ENCODE results near the gene EPO.
A peak's percentile ranks its signal among the peaks of the same experiment; 100 is the strongest.
"Not testable (repeated sequence)": the region's sequence is repeated elsewhere in the genome, so short reads cannot be mapped to it uniquely, and the experiment has no call there.

EPO gene

GRCh38 chr7:100745184-100745583 is 24.9 kb downstream of the EPO start:
- DNase-seq (ENCODE audit: low read depth), result peak; percentile 39
- TF ChIP-seq MAX (IDR thresholded peaks at IDR 0.05; ENCODE audit: low read depth, low read length) (no peak), POLR2A (IDR thresholded peaks at IDR 0.05; ENCODE audit: extremely low read depth, insufficient read length) (no peak), MYC (IDR thresholded peaks at IDR 0.05; ENCODE audit: low read depth, low read length) (no peak)
- TF ChIP-seq, protein P1, sequence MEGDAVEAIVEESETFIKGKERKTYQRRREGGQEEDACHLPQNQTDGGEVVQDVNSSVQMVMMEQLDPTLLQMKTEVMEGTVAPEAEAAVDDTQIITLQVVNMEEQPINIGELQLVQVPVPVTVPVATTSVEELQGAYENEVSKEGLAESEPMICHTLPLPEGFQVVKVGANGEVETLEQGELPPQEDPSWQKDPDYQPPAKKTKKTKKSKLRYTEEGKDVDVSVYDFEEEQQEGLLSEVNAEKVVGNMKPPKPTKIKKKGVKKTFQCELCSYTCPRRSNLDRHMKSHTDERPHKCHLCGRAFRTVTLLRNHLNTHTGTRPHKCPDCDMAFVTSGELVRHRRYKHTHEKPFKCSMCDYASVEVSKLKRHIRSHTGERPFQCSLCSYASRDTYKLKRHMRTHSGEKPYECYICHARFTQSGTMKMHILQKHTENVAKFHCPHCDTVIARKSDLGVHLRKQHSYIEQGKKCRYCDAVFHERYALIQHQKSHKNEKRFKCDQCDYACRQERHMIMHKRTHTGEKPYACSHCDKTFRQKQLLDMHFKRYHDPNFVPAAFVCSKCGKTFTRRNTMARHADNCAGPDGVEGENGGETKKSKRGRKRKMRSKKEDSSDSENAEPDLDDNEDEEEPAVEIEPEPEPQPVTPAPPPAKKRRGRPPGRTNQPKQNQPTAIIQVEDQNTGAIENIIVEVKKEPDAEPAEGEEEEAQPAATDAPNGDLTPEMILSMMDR (IDR thresholded peaks at IDR 0.05; ENCODE audit: low read depth, low read length), result no peak

DNA sequence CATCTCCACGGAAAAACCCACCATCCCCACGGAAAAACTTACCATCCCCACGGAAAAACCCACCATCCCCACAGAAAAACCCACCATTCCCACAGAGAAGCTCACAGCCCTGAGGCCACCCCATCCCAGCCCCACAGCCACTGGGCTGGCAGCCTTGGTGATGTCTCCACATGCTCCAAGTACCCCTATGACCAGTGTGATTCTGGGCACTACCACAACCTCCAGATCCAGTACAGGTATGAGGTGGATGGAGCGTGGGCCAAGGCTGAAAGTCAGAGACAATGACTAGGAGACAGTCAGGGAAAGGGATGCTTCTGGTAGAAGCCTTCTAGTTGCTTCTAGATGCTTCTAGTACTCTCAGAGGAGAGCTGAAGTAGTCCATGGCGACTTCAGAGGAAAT is 32.7 kb downstream of the EPO start:
- no peak for DNase-seq (ENCODE audit: low read depth)
- no peak overlapping the region for H3K4me3 ChIP-seq (ENCODE audit: low read depth, low read length)
- no peak for TF ChIP-seq MAX (IDR thresholded peaks at IDR 0.05; ENCODE audit: low read depth, low read length)
- TF ChIP-seq, protein P1 (IDR thresholded peaks at IDR 0.05; ENCODE audit: low read depth, low read length), result no peak
- TF ChIP-seq MYC (IDR thresholded peaks at IDR 0.05; ENCODE audit: low read depth, low read length), result no peak
- TF ChIP-seq POLR2A (IDR thresholded peaks at IDR 0.05; ENCODE audit: extremely low read depth, insufficient read length), result no peak

More at GRCh38 chr7:100745184-100745583, 24.9 kb downstream of the EPO start:
- H3K4me3 ChIP-seq (ENCODE audit: low read depth, low read length), result no peak overlapping the region

- no peak for TF ChIP-seq POLR2A (IDR thresholded peaks at IDR 0.05; ENCODE audit: extremely low read depth, insufficient read length)
- TF ChIP-seq MYC (IDR thresholded peaks at IDR 0.05; ENCODE audit: low read depth, low read length), result no peak
- no peak for TF ChIP-seq MAX (IDR thresholded peaks at IDR 0.05; ENCODE audit: low read depth, low read length)
- TF ChIP-seq, protein P1 (IDR thresholded peaks at IDR 0.05; ENCODE audit: low read depth, low read length), result no peak
- no peak for DNase-seq (ENCODE audit: low read depth)
- no peak overlapping the region for H3K4me3 ChIP-seq (ENCODE audit: low read depth, low read length)
Measured at GRCh38 chr7:100753750-100754149, 33.5 kb downstream of the EPO start.

GRCh38 chr7:100759357-100760171 is 39.3 kb downstream of the EPO start:
- no peak for DNase-seq (ENCODE audit: low read depth)
- no peak overlapping the region for H3K4me3 ChIP-seq (ENCODE audit: low read depth, low read length)
- no peak for TF ChIP-seq MAX (IDR thresholded peaks at IDR 0.05; ENCODE audit: low read depth, low read length)
- TF ChIP-seq MYC (IDR thresholded peaks at IDR 0.05; ENCODE audit: low read depth, low read length), result no peak
- TF ChIP-seq POLR2A (IDR thresholded peaks at IDR 0.05; ENCODE audit: extremely low read depth, insufficient read length), result no peak
- TF ChIP-seq, protein P1 (IDR thresholded peaks at IDR 0.05; ENCODE audit: low read depth, low read length), result no peak

- DNase-seq (ENCODE audit: low read depth), result peak; percentile 51
Measured at GRCh38 chr7:100762841-100763240, 42.6 kb downstream of the EPO start.

DNA sequence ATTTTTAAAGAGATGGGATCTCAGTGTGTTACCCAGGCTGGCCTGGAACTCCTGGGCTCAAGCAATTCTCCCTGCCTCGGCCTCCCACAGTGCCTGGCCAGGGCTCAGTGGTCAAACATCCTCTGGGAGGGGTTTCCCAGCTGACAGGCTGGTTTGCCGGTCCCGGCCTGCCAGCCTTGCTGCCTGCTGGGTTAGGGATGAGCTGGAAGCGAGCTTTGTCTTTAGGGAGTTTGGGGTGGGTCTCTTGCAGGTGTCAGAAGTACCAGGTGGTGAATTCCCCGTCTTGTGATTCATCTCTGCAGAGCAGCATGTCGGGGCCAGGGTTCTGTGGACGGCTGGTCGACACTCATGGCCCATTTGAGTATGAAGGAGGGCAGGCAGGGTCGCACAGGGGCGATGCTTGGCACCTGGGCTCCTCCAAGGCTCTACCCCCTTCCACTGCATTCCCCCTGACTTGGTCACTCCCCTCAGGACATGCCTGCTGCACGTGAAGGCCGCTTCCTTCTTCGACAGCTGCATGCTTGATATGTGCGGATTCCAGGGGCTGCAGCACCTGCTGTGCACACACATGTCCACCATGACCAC is 43.4 kb downstream of the EPO start:
- TF ChIP-seq MAX (IDR thresholded peaks at IDR 0.05; ENCODE audit: low read depth, low read length) (no peak), POLR2A (IDR thresholded peaks at IDR 0.05; ENCODE audit: extremely low read depth, insufficient read length) (no peak), MYC (IDR thresholded peaks at IDR 0.05; ENCODE audit: low read depth, low read length) (no peak)
- TF ChIP-seq, protein P1 (IDR thresholded peaks at IDR 0.05; ENCODE audit: low read depth, low read length), result no peak
- no peak for DNase-seq (ENCODE audit: low read depth)
- H3K4me3 ChIP-seq (ENCODE audit: low read depth, low read length), result no peak overlapping the region

More at GRCh38 chr7:100762841-100763240, 42.6 kb downstream of the EPO start:
- H3K4me3 ChIP-seq (ENCODE audit: low read depth, low read length), result not testable (repeated sequence)

All from NB4 (cell line).